Hematopoietic multipotent progenitor cell treated with erythropoietin and hydrocortisone succinate and interleukin-3 and kit ligand, for 17 days (in vitro differentiated cells): ENCODE data around the gene KCNA5.

ENCODE experiments used
- DNase-seq: peaks from one replicate; pipeline ENCODE4 v3.0.0-alpha.2; 2015; ENCODE audit warnings: low spot score

Gene KCNA5

GRCh38 chr12:5027046-5027821, 16.4 kb upstream of the KCNA5 start:
- DNase-seq: no peak

- DNase-seq: no peak
These were observed 13.6 kb upstream of the KCNA5 start for GRCh38 chr12:5030066-5030465.

- no peak for DNase-seq
These were observed 12.4 kb upstream of the KCNA5 start for GRCh38 chr12:5031242-5031641.

- no peak for DNase-seq
These were observed 11.7 kb upstream of the KCNA5 start for GRCh38 chr12:5031958-5032357.

GRCh38 chr12:5032821-5033220, 10.9 kb upstream of the KCNA5 start:
- DNase-seq: no peak

- DNase-seq: no peak
These were observed 9.8 kb upstream of the KCNA5 start for GRCh38 chr12:5033883-5034282.

- no peak for DNase-seq
These were observed 9.1 kb upstream of the KCNA5 start for GRCh38 chr12:5034603-5035002.

- DNase-seq: no peak
These were observed 8.1 kb upstream of the KCNA5 start for GRCh38 chr12:5035618-5036017.

- DNase-seq: no peak
These were observed 7.6 kb upstream of the KCNA5 start for GRCh38 chr12:5036031-5036430.

GRCh38 chr12:5037795-5038357, 5.8 kb upstream of the KCNA5 start:
- no peak for DNase-seq

GRCh38 chr12:5038781-5039311, 4.8 kb upstream of the KCNA5 start:
- no peak for DNase-seq

GRCh38 chr12:5039815-5040214, 3.9 kb upstream of the KCNA5 start:
- no peak for DNase-seq

- no peak for DNase-seq
These were observed 3.3 kb upstream of the KCNA5 start for GRCh38 chr12:5040368-5040767.

- no peak for DNase-seq
These were observed 979 bp downstream of the KCNA5 start for GRCh38 chr12:5044420-5045295.

- no peak for DNase-seq
These were observed 3.4 kb downstream of the KCNA5 start for GRCh38 chr12:5047094-5047493.

- DNase-seq: no peak
These were observed 4.0 kb downstream of the KCNA5 start for GRCh38 chr12:5047729-5048128.

- DNase-seq: no peak
These were observed 6.9 kb downstream of the KCNA5 start for GRCh38 chr12:5050542-5050941.

GRCh38 chr12:5051334-5051733, 7.7 kb downstream of the KCNA5 start:
- DNase-seq: no peak

- no peak for DNase-seq
These were observed 8.2 kb downstream of the KCNA5 start for GRCh38 chr12:5051913-5052312.

- DNase-seq: no peak
These were observed 8.7 kb downstream of the KCNA5 start for GRCh38 chr12:5052348-5052747.

GRCh38 chr12:5059358-5059757, 15.7 kb downstream of the KCNA5 start:
- no peak for DNase-seq

- DNase-seq: no peak
These were observed 17.3 kb downstream of the KCNA5 start for GRCh38 chr12:5060958-5061357.

- no peak for DNase-seq
These were observed 19.5 kb downstream of the KCNA5 start for GRCh38 chr12:5063149-5063548.
